Measurements from ENCODE around the gene DOCK1.

The DOCK1 gene

GRCh38 chr10:126924915-126925300 is 19.7 kb downstream of the DOCK1 start:
- no peak overlapping the region for H3K4me3 ChIP-seq (ENCODE audit: control insufficient read depth, low read depth, low read length)
- TF ChIP-seq CTCF (IDR thresholded peaks at IDR 0.05; ENCODE audit: control insufficient read depth, insufficient read depth, low read depth, low read length, missing control alignments), result no peak
- no peak for DNase-seq (ENCODE audit: low read depth)

GRCh38 chr10:126926568-126926967 is 21.3 kb downstream of the DOCK1 start:
- DNase-seq (ENCODE audit: low read depth), result no peak
- TF ChIP-seq CTCF (IDR thresholded peaks at IDR 0.05; ENCODE audit: control insufficient read depth, insufficient read depth, low read depth, low read length, missing control alignments), result no peak
- H3K4me3 ChIP-seq (ENCODE audit: control insufficient read depth, low read depth, low read length), result no peak overlapping the region

- DNase-seq (ENCODE audit: low read depth), result no peak
- no peak for TF ChIP-seq CTCF (IDR thresholded peaks at IDR 0.05; ENCODE audit: control insufficient read depth, insufficient read depth, low read depth, low read length, missing control alignments)
- no peak overlapping the region for H3K4me3 ChIP-seq (ENCODE audit: control insufficient read depth, low read depth, low read length)
Observed at GRCh38 chr10:126927799-126928198, 22.6 kb downstream of the DOCK1 start.

GRCh38 chr10:126928274-126928673 is 23.0 kb downstream of the DOCK1 start:
- H3K4me3 ChIP-seq (ENCODE audit: control insufficient read depth, low read depth, low read length), result no peak overlapping the region
- no peak for TF ChIP-seq CTCF (IDR thresholded peaks at IDR 0.05; ENCODE audit: control insufficient read depth, insufficient read depth, low read depth, low read length, missing control alignments)
- no peak for DNase-seq (ENCODE audit: low read depth)

GRCh38 chr10:126929391-126929790 is 24.2 kb downstream of the DOCK1 start:
- TF ChIP-seq CTCF (IDR thresholded peaks at IDR 0.05; ENCODE audit: control insufficient read depth, insufficient read depth, low read depth, low read length, missing control alignments), result no peak
- no peak overlapping the region for H3K4me3 ChIP-seq (ENCODE audit: control insufficient read depth, low read depth, low read length)
- no peak for DNase-seq (ENCODE audit: low read depth)

- DNase-seq (ENCODE audit: low read depth), result no peak
- TF ChIP-seq CTCF (IDR thresholded peaks at IDR 0.05; ENCODE audit: control insufficient read depth, insufficient read depth, low read depth, low read length, missing control alignments), result no peak
- H3K4me3 ChIP-seq (ENCODE audit: control insufficient read depth, low read depth, low read length), result no peak overlapping the region
Observed at GRCh38 chr10:126930131-126930882, 25.1 kb downstream of the DOCK1 start.
